KMS-11 (cell line): ENCODE results near the gene AGXT2.

Source experiments
- H2AFZ ChIP-seq: fragments of 200-600 bp; sonication (generic); 2 replicates; pipeline ENCODE4 v1.6.1; 2016; ENCODE audit warnings: antibody characterized with exemption, mixed run types, low read depth
- H3K27ac ChIP-seq: fragments of 200-600 bp; sonication (generic); 2 replicates; pipeline ENCODE4 v1.6.1; 2016; ENCODE audit warnings: mild to moderate bottlenecking, mixed run types
- H3K27me3 ChIP-seq: fragments of 200-600 bp; sonication (generic); 2 replicates; pipeline ENCODE4 v1.6.1; 2017; ENCODE audit warnings: mild to moderate bottlenecking, low read depth, mixed run types, moderate library complexity; ENCODE audit not compliant: insufficient read depth
- H3K36me3 ChIP-seq: fragments of 200-600 bp; sonication (generic); 2 replicates; pipeline ENCODE4 v1.6.1; 2017; ENCODE audit warnings: mild to moderate bottlenecking, mixed run types; ENCODE audit not compliant: insufficient read depth
- H3K4me1 ChIP-seq: fragments of 200-600 bp; sonication (generic); 2 replicates; pipeline ENCODE4 v1.6.1; 2016; ENCODE audit warnings: mild to moderate bottlenecking, low read depth, mixed run types; ENCODE audit not compliant: poor library complexity, severe bottlenecking
- H3K4me2 ChIP-seq: fragments of 200-600 bp; sonication (generic); 2 replicates; pipeline ENCODE4 v1.7.0; 2016; ENCODE audit warnings: mild to moderate bottlenecking, mixed run types
- H3K4me3 ChIP-seq: fragments of 200-600 bp; sonication (generic); IDR thresholded peaks from 2 replicates; pipeline ENCODE4 v1.6.1; 2017; ENCODE audit warnings: low read depth, low read length, mixed read lengths; ENCODE audit not compliant: insufficient read depth
- H3K79me2 ChIP-seq: fragments of 200-600 bp; sonication (generic); 2 replicates; pipeline ENCODE4 v1.6.1; 2016; ENCODE audit warnings: low read depth, mixed run types; ENCODE audit not compliant: insufficient read depth
- H3K9ac ChIP-seq: fragments of 200-600 bp; sonication (generic); 2 replicates; pipeline ENCODE4 v1.6.1; 2016; ENCODE audit warnings: mild to moderate bottlenecking, mixed run types
- H4K20me1 ChIP-seq: fragments of 200-600 bp; sonication (generic); 2 replicates; pipeline ENCODE4 v1.6.1; 2016; ENCODE audit warnings: mild to moderate bottlenecking, mixed run types; ENCODE audit not compliant: insufficient read depth
- TF ChIP-seq, protein P1 (sequence below): fragments of 200-600 bp; sonication (generic); conservative IDR thresholded peaks from 2 replicates; pipeline ENCODE4 v1.6.1; 2017; ENCODE audit warnings: low read depth, mild to moderate bottlenecking, antibody characterized with exemption, low read length, moderate library complexity, mixed read lengths

The AGXT2 gene

DNA sequence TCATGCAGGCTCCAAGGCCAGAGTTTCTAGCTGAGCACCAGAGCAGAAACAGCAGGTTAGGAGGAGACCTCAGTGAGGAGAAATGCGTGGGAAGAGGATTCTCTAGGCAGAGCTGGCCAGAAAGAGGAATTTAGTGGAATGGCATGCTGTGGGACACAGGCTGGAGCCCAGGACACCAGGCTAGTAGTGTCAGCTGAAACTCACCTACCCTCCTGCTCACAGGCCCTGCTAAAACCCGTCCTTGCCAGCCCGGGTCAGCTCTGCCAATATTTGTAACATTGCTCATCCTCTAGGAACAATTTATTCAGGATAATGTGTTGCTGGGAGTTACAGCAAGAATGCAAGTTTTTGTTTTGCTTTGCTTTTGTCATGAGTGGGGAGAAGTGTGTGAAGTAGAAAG lies 40.2 kb upstream of the AGXT2 start:
- TF ChIP-seq, protein P1, sequence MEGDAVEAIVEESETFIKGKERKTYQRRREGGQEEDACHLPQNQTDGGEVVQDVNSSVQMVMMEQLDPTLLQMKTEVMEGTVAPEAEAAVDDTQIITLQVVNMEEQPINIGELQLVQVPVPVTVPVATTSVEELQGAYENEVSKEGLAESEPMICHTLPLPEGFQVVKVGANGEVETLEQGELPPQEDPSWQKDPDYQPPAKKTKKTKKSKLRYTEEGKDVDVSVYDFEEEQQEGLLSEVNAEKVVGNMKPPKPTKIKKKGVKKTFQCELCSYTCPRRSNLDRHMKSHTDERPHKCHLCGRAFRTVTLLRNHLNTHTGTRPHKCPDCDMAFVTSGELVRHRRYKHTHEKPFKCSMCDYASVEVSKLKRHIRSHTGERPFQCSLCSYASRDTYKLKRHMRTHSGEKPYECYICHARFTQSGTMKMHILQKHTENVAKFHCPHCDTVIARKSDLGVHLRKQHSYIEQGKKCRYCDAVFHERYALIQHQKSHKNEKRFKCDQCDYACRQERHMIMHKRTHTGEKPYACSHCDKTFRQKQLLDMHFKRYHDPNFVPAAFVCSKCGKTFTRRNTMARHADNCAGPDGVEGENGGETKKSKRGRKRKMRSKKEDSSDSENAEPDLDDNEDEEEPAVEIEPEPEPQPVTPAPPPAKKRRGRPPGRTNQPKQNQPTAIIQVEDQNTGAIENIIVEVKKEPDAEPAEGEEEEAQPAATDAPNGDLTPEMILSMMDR: no peak
- no peak overlapping the region for H3K9ac ChIP-seq
- H3K27ac ChIP-seq: no peak overlapping the region
- H3K27me3 ChIP-seq: no peaks in the 10 kb centered on the region
- no peak overlapping the region for H3K4me3 ChIP-seq
- H3K36me3 ChIP-seq: no peaks in the 10 kb centered on the region
- no peak overlapping the region for H3K4me2 ChIP-seq
- no peaks in the 10 kb centered on the region for H3K79me2 ChIP-seq
- H4K20me1 ChIP-seq: no peaks in the 10 kb centered on the region
- H3K4me1 ChIP-seq: peaks cover 11% of the 10 kb centered on the region
- H2AFZ ChIP-seq: no peak overlapping the region

DNA sequence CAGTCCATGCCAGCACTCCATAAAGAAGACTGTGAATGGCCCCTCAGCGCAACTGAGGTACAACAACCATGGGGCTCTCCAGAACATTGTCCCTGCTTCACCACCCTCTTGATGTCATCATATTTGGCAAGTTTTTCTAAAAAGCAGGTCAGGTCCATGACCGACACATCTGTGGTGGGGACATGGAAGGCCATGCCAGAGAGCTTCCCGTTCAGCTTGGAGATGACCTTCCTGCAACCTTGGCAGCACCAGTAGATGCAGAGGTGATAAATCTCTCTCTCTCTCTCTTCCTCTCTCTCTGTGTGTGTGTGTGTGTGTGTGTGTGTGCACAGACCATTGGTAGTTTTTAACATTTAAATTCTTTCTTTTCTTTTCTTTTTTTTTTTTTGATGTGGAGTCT lies 35.4 kb upstream of the AGXT2 start:
- Histone ChIP-seq H2AFZ (no peak overlapping the region), H4K20me1 (no peaks in the 10 kb centered on the region), H3K79me2 (no peaks in the 10 kb centered on the region), H3K4me3 (no peak overlapping the region), H3K27me3 (no peaks in the 10 kb centered on the region), H3K9ac (no peak overlapping the region), H3K4me1 (no peaks in the 10 kb centered on the region), H3K27ac (no peak overlapping the region), H3K36me3 (no peaks in the 10 kb centered on the region), H3K4me2 (no peak overlapping the region)
- TF ChIP-seq, protein P1: no peak

DNA sequence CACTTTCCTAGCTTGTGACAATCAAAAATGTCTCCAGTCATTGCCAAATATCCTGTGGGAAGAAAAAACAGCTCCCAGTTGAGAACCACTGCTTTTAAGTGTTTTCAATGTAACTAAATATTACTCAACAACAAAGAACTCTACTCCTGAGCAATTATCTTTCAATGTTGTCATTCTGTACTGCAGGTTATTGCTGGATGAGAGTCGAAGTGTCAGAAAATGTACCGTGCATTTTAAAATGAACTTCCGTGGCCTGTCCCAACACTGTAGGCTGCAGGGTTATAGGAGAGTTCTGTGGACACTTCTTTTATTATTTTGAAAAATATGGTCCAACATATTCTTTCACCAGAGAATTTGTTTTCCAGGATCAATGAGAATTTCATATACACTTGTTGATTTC lies 34.8 kb upstream of the AGXT2 start:
- TF ChIP-seq, protein P1: no peak
- Histone ChIP-seq H3K4me3 (no peak overlapping the region), H3K79me2 (no peaks in the 10 kb centered on the region), H3K27me3 (no peaks in the 10 kb centered on the region), H2AFZ (no peak overlapping the region), H4K20me1 (no peaks in the 10 kb centered on the region), H3K4me1 (no peaks in the 10 kb centered on the region), H3K36me3 (no peaks in the 10 kb centered on the region), H3K27ac (no peak overlapping the region), H3K9ac (no peak overlapping the region), H3K4me2 (no peak overlapping the region)

DNA sequence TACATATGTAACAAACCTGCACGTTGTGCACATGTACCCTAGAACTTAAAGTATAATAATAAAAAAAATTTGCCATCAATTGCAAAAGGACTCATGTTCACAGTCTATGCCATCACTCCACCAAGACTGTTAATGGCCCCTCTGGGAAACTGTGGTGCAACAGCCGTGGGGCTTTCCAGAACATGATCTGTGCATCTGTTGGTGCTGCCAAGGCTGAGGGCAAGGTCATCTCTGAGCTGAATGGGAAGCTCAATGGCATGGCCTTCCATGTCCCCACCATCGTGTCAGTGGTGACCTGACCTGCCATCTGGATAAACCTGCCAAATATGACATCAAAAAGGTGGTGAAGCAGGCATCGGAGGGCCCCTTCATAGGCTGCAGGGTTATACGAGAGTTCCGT lies 33.4 kb upstream of the AGXT2 start:
- no peak overlapping the region for H3K4me2 ChIP-seq
- H3K79me2 ChIP-seq: no peaks in the 10 kb centered on the region
- TF ChIP-seq, protein P1: no peak

More for the DNA sequence above, 33.4 kb upstream of the AGXT2 start:
- Histone ChIP-seq H3K27ac (no peak overlapping the region), H3K27me3 (no peaks in the 10 kb centered on the region), H3K36me3 (no peaks in the 10 kb centered on the region), H4K20me1 (no peaks in the 10 kb centered on the region), H2AFZ (no peak overlapping the region), H3K4me3 (no peak overlapping the region), H3K9ac (no peak overlapping the region), H3K4me1 (no peaks in the 10 kb centered on the region)
